GM12892 (cell line): ENCODE results near the gene UGT1A3.

Source experiments
- POLR2A ChIP-seq: IDR thresholded peaks from 2 replicates; pipeline ENCODE4 v1.6.1; 2011; ENCODE audit warnings: low read depth, low read length, control low read depth
- POLR2AphosphoS5 ChIP-seq: IDR thresholded peaks from 2 replicates; pipeline ENCODE4 v1.6.1; 2011; ENCODE audit warnings: low read depth, low read length, control low read depth
- TAF1 ChIP-seq: IDR thresholded peaks from 2 replicates; pipeline ENCODE4 v1.6.1; 2011; ENCODE audit warnings: low read depth, mild to moderate bottlenecking, control low read depth, low read length, borderline replicate concordance

DNA sequence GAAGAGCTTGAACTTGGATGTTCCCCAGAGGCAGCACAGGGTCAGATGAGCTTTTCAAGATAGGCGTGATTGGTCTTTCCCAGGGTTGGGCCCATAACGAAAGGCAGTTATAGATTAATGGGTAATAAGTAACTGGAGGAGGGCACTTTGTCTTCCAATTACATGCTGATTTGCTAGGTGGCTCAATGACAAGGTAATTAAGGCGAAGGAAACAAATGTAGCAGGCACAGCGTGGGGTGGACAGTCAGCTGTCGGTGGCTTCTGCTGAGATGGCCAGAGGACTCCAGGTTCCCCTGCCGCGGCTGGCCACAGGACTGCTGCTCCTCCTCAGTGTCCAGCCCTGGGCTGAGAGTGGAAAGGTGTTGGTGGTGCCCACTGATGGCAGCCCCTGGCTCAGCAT lies 10.3 kb upstream of the UGT1A3 start, which contains the start of gene UGT1A4:
- TF ChIP-seq POLR2A (no peak), TAF1 (no peak), POLR2AphosphoS5 (no peak)
